ENCODE data around the gene CACNA1C.

Gene CACNA1C

DNA sequence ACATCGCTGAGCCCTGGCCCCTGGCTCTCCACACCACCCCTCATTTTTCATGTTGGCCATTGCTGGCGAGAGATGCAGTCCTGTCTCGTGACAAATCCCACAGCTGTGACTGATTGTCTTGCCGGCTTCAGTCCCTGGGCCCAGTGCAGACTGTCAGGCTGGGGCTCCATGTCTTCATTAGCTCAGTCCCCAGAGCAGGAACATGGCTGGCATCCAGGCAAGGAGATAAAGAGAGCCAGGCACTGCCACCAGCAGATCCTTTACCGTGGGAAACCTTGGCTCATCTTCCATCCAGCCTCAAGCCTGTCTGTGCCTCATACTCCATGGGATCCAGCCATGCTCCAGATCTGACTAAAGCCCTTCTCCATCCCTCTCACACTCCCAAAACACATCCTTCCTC lies 457.3 kb downstream of the CACNA1C start:
- H3K27ac ChIP-seq = no peak overlapping the region
- no peak for DNase-seq (ENCODE audit: low read depth, low spot score)

DNA sequence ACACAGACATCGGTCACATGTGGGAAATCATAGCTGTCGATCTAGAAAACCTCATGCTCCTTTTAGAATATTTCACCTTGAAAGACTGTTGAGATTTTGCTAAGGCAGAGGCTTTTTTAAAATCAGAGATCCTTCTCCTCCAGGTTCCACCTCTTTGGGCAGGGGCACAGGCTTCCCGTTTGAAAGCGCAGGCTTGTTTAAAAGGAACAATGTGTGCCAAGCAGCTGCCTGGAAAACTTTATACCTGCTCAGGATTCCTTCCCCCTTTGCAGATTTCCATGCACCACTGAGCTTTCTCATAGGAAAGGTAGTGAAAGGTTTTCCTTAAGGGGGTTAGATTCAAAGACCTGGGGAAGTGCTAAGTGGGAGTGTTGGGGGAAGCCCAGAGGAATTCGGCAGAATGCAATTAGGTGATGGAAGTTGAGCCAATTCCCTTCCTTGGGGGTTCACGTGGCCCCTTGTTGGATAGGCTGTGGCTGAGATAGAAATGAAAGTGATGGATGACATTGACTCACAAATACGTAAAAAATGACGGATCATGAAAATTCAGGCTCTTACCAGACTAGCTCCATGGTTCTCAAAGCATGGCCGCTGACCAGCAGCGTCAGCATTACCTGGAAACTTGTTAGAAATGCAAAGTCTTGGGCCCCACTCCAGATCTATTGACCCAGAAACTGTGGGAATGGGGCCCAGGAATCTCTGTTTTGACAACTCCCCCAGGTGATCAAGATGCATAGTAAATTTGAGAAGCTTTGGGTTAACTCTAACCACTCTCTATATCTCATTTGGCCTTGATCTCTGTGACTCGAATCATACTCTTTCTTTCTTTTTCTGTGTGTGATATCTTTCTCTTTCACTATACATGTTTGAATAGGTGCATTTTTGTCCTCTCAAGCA lies 460.6 kb downstream of the CACNA1C start:
- no peak overlapping the region for H3K27ac ChIP-seq
- DNase-seq (ENCODE audit: low read depth, low spot score) = no peak

DNA sequence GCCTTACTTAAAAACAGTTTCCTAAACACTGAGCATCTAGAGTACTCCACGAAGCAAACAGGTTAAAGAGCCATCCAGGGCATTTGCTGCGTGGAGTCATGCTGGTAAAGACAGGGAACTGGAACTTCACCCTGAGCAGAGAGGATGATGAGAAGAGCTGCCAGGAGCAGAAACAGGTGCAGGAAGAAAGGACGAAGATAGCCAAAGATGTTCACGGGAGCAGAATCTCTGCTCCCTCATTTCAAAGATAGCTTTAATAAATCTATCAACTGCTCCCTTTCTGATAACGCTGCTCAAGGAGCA lies 461.2 kb downstream of the CACNA1C start:
- no peak for DNase-seq (ENCODE audit: low read depth, low spot score)
- no peak overlapping the region for H3K27ac ChIP-seq

DNA sequence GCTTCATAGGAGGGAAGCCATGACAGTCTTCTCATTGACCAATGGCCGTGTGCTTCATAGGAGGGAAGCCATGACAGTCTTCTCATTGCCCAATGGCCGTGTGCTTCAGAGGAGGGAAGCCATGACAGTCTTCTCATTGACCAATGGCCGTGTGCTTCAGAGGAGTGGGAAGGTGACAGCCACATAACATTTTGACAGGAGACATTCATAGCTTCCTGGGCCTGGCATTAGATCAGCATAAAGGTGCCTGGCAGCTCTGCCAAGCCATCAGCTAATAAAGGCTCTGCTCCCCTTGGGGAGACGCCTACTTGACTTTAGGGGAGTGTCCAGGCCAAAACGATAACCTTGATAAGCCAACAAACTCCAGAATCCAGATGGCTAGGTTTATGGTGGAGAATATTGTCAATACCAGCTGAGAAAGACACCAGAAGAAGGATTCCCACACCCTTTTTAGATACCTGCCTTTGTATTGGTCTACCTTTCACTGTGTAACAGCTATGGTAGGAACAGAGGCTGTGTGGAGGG lies 468.0 kb downstream of the CACNA1C start:
- H3K27ac ChIP-seq = no peak overlapping the region
- DNase-seq (ENCODE audit: low read depth, low spot score) = no peak

DNA sequence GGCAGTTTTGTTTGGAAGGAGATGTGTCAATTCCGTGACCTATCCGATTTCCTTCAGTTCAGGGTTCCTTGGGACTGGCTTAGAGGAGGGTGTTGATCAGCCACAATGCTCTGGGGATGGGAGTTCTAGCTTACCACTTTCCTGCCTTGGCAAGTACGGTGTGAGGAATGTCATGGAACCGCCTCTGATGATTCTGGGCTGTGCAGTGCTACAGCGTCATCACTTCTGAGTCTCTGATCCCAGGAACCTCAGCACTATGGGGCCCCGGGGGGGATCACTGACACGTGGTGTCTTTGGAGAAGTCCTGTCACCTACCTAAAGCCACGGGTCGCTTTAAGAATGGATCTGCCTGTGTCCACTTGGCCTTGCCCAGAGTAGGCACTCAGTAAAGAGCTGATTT lies 470.5 kb downstream of the CACNA1C start:
- DNase-seq (ENCODE audit: low read depth, low spot score) = no peak

DNA sequence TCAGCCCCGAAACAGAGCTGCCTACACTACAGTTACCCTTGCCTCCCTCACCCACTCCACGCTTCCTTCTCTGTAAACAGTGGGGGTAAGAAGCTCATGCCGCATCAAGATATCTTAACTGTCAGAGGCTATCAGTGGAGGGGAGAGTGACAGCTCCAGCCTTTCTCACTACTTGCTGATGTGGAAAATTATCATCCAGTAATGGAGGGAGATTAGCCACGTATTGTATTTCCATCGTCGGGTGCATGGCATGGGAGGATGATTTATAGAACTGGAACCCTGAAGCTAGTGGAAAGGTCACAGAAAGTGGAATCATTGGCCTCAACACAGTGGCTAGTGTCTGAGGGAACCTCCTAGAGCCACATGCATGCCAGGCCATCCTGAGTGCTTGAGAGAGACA lies 471.1 kb downstream of the CACNA1C start:
- DNase-seq (ENCODE audit: low read depth, low spot score) = no peak
- no peak overlapping the region for H3K27ac ChIP-seq

More for the DNA sequence above, 470.5 kb downstream of the CACNA1C start:
- no peak overlapping the region for H3K27ac ChIP-seq

DNA sequence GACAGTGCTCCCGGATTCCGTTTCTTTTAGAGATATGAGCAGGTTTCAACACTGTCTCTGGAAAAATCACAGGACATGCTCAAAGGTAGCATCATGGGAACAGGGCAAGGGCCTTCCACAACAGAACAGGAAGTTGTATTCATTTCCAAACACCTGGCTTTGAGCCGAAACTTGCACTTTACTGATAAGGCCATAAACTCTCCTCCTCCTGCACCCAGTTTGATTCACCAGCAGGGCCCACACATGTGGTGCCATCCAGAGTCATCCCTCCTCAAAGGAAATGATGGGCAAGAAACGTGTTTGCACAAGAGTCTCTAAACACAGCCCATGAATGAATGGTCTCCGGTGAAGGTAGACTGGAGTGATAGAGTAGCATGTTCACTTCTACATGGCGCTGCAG lies 473.6 kb downstream of the CACNA1C start:
- no peak for DNase-seq (ENCODE audit: low read depth, low spot score)
- H3K27ac ChIP-seq = no peak overlapping the region

DNA sequence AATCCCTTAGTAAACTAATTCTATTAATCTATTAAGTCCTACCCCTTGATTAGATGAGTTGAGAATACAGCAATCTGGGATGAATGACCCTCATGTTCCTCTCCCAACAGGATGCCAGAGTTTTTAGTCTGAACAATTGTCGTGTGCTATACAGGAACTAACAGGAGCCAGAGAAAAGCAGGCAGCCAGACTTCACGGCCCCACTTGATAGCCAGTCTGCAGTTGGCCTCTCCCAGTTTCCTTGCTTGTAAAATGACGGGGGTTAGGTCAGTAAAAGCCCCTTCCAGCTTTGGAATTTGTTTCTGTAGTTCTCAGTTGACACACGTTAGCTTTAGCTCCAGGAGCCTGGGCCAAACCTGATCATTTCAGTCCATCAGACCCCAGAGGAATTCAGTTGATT lies 475.2 kb downstream of the CACNA1C start:
- no peak for DNase-seq (ENCODE audit: low read depth, low spot score)
- no peak overlapping the region for H3K27ac ChIP-seq

DNA sequence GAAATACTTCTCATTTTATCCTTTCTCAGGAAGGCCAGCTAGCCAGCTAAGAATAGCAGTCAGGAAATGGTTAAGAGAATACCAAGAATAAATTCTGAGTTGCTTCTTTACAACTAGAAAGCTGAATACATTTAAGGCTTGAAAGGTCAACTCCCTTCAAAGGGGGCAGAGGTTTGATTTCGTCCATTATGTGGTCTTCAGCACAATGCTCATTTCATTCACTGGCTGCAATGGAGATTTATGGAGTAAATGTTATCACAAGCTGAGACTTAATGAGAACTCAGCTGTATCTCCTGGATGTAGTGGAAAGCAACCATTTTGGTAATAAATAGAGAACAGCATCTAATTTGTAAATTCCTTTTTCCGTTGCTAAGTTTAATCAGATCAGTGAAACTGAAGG lies 477.0 kb downstream of the CACNA1C start:
- DNase-seq (ENCODE audit: low read depth, low spot score) = no peak
- no peak overlapping the region for H3K27ac ChIP-seq

DNA sequence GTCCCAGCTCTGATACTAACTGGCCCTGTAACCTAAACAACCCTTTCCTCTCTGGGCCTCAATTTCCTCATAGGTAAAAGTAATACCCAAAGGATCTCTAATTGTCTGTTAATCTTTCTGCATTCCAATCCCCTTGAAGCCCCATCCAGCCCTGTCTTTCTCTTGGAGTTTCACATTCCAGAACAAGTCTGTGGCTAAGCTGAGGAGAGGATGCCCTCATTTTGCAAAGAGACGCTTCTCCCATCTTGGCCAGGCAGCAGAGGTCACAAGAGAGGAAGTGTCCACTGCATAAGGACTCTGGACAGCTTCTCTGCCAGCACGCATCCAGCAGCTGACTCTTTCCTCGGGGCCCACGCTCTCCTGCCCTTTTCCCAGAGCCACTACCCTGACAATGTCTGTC lies 478.6 kb downstream of the CACNA1C start:
- no peak overlapping the region for H3K27ac ChIP-seq
- DNase-seq (ENCODE audit: low read depth, low spot score) = no peak

DNA sequence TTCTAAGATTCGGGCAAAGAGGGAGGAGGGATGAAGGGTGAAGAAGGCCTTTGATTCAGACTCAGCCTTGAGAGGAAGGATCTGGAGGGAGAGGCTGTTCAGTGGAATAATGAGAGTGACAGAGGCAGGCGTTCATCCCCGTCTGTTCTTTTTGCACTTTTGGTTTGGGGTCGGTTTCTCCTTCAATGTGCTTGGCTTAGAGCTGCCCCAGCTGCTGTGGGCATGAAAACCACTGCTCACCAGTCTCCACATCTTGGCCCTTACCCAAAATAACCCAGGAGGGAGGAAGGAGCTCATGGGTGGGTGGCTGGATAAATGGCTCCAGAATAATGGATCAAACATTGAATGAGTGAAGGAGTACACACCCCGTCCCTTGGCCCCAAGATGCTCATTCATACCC lies 480.2 kb downstream of the CACNA1C start:
- DNase-seq (ENCODE audit: low read depth, low spot score) = no peak
- no peak overlapping the region for H3K27ac ChIP-seq

DNA sequence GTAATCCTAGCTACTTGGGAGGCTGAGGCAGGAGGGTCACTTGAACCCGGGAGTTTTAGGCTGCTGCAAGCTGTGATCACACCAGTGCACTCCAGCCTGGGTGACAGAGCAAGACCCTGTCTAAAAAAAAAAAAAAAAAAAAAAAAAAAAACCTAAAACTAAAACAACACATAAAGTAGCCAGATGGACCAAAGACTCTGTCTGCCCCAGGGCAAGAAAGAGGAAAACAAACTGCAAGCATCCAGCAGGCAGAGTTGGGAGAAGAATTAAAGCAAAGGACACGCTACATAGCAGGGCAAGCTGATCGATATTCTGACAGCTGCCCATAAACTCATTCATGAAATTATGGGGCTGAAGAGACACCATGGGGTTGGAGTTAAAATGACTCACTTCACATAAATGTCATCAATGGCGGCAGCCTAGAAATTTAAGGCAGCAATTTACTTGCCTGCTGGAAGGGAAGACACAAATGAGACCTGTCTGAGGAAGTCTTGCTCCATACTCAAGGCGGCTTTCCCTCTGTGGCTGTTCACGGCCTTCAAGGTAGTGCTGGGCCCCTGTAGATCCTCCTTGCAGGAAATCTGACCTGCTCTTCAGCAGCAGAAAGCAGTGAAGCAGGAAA lies 482.9 kb downstream of the CACNA1C start:
- H3K27ac ChIP-seq = no peak overlapping the region
- DNase-seq (ENCODE audit: low read depth, low spot score) = no peak

DNA sequence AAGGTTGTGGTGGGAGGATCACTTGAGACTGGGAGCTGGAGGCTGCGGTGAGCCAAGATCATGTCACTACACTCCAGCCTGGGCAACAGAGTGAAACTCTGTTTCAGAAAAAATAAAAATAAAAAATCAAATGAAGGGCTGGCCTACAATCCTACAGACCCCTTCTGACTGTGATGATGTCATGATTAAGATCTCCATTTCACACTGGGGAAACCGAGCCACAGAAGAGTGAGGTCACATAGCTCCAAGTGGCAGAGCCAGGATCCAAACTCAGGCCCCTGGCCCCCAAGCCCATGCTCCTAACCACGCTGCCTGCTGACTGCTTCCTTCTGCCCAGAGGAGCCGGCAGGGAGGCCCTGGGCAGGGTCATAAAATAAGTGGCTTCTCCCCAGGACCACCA lies 483.9 kb downstream of the CACNA1C start:
- no peak overlapping the region for H3K27ac ChIP-seq
- DNase-seq (ENCODE audit: low read depth, low spot score) = no peak

DNA sequence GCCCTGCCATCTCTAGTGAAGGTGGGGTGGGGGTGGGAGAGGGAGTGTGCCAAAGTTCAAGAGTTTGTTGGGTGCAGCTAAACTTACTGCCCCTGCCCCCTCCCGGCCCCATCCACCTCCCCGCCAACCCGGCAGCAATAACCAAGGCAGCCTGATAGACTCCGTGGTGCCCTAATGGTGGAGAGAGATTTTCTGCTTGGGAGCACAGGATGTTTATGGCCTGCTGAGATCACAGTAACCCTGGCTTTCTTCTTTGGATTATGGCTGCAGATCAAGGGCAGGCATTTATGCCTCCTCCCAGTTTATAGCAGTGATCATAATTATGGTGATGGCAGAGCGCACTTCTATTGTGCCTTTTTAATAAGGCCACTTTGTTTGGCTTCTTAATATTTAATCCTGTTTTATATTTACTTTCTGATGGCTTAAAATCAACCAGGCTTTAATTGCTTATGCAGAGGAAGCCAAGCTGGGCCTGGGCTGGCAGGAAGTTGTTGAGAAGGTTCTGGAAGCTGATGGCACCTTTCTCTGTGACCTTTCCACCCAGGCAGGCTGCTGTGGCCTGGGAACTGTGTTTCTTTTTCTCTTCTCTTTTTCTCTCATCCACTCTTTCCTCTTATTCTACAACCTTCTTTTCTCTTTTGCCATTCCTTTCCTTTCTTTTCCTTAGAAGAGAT lies 485.2 kb downstream of the CACNA1C start:
- no peak for DNase-seq (ENCODE audit: low read depth, low spot score)
- no peak overlapping the region for H3K27ac ChIP-seq

DNA sequence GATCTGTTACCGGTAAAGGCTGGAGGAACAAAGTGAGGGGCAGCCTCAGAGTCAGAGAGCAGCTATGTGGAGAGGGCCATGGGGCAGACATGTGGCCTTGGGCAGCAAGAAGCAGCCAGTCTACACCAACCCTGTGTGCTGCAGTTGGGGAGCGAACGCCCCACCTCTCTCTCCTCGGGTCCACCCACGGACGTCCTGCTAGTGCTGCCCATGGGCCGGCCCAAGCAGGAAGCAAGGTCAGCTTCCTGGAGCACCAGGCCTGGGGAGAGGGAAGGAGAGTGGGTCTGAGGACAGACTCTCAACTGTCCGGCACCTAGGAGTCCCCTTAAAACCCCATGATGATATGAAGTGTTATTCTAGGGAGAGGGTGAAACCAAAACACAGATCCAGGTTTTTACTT lies 487.2 kb downstream of the CACNA1C start:
- H3K27ac ChIP-seq = no peak overlapping the region
- DNase-seq (ENCODE audit: low read depth, low spot score) = no peak

DNA sequence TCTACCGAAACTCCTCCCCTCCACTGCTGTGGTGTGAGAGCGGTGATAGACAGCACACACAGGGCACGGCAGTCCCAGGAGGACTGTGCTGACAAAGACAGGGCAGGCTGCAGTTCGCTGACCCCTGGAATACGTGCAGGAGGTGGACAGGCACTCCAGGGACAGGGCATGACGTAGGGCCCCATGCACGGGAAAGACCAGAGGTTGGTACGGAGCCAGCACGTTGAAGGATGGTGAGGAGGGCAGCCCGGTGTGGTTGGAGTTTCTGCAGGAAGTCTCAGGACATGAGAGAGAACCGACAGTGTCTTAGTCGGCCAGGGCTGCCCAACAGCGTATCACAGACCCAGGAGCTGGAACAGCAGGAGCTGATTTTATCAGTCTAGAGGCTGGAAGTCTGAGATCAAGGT lies 487.8 kb downstream of the CACNA1C start:
- no peak overlapping the region for H3K27ac ChIP-seq
- DNase-seq (ENCODE audit: low read depth, low spot score) = no peak

DNA sequence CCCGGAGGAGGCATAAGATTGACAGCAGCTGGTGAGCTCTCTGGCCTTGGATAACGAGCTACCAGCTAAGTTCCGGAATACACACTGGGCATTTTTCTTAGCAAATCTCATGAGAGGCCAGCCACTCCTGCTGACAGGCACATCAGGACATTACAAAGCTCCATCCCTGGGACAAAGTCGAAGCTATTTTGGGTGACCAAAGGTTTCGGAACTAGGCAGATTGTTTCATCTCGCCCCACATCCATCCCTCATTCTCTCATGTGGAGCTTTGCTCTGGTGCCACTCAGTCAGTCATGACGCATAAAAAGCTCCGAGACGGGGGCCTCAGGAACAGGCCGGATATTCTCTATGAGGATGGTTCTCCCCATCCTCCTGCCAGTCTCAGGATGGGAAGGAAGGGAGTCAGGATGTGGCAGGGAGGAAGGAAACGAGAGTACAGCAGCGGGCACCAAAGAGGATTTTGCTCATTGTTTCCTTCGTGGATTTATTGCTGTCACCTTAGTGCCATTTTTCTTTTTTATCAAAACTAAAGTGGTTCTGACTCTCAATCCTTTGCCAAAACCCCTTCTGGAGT lies 488.9 kb downstream of the CACNA1C start:
- no peak for DNase-seq (ENCODE audit: low read depth, low spot score)
- no peak overlapping the region for H3K27ac ChIP-seq

DNA sequence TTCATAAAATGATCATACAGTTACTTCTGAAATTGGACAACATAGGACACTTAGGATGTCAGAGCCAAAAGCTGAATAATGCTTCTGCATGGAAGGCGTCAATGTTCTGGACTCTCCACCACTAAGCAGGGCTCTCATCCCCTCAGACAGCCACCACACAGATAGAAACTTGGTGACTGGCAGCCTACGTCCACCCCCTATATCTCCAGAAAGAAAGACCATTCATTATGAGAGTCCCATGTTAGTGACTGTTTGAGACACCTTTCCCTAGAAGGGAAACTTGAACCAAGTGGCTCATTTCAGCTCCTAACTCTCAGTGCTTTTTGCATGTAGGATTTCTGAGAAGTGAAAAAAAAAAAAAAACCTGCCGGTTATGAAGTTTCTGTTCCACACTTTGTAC lies 491.0 kb downstream of the CACNA1C start:
- H3K27ac ChIP-seq = no peak overlapping the region
- no peak for DNase-seq (ENCODE audit: low read depth, low spot score)

DNA sequence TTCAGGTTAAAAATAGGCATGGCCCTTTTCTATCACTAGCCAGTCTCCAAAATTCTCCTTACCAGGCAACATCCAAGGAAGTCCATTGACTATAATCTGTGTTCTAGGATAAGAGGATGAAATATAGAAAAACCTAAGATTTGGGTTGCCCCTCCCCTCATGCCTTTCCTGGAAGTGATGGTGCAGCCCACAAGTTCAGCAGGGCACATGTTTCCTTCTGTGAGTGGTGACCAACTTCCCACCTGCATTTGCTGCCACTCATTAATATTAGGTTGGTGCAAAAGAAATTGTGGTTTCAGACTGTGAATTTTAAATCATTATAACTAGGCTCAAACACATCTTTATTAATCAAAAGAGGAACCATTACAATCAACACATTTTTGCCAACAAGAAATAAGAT lies 491.4 kb downstream of the CACNA1C start:
- DNase-seq (ENCODE audit: low read depth, low spot score) = no peak
- no peak overlapping the region for H3K27ac ChIP-seq

DNA sequence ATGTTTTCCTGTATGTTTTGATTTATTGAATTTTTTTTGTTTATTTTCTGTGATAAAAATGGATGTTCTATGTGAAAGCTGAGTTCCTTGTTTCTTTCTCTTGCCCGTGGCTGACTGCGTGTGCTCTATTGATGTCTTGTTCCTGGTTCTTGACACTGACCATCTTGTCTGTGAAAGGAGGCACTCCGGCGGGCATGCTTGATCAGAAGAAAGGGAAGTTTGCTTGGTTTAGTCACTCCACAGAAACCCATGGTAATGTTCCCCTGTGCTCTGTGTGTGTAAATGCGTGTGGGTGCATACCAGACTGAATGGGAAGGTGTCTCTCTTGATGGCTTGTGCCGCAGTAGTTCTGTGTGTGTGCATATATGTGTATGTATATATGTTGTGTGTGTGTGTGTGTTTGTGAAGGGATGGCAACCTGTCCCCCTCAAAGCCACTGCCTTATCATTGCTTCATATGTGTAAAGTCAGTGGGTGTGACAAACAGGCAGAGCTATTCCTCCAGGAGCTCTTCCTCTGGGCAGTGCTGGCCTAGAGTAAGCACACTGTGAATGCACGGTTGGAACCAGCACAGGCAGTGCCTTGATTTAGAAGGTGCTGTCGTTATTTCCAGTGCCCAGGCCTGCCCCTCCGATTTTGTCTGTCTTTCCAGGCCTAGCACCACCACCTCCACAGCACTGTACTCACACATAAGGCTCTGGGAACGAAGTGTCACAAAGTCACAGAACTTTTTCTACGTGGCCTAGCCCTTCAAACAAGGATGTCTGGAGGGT lies 494.7 kb downstream of the CACNA1C start:
- no peak for DNase-seq (ENCODE audit: low read depth, low spot score)
- H3K27ac ChIP-seq = no peak overlapping the region
